ENCODE measurements around the gene CCN5.
A peak's percentile ranks its signal among the peaks of the same experiment; 100 is the strongest.
"Not testable (repeated sequence)": the region's sequence is repeated elsewhere in the genome, so short reads cannot be mapped to it uniquely, and the experiment has no call there.

Gene CCN5

DNA sequence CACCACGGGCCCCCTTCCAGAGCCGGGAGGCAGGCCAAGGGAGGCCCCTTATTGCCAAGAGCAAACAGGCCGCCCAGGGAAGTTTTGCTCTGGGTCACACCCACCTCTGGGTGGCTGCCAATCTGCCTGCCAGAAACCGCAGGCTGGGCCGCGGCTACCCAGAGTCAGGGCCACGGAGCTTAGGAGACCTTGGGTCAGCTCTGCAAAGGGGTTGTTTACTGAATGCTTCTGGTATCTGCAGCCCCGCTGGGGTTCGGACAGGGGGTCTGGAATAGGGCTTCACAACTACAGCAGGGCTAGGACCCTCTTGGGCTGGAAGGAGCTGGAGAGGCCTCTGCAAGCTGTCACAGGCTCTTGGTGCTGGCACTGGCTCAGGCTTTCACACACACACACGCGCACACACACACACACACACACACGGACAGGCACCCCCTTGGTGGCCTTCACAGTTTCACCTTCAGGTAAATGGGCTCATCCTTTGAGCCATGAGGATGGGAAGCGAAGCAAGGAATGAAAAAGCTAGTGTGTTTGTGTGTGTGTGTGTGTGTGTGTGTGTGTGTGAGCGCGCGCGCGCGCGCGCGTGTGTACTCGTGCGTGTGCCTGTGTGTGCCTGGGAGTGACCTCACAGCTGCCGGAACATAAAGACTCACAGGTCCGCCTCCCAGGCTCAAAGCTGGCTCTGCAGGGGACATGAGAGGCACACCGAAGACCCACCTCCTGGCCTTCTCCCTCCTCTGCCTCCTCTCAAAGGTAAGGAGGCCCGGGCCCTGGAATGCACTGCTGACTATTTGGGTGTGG, at the start of gene CCN5:
Gene CCN5 (plus strand): TSS at position 669 of the 798 bp plus-strand sequence. CDS start 22 bp downstream, at position 691.
- no peak for DNase-seq (ENCODE audit: low read depth in 3 of 3, low spot score in 1 of 3)

- DNase-seq (ENCODE audit: low read depth in 3 of 3, low spot score in 1 of 3) = no peak
Observed at GRCh38 chr20:44666066-44666465, 49.1 kb upstream of the CCN5 start.

GRCh38 chr20:44670851-44671250, 44.3 kb upstream of the CCN5 start:
- not testable (repeated sequence) for DNase-seq (ENCODE audit: low read depth in 3 of 3, low spot score in 1 of 3)

- DNase-seq (ENCODE audit: low read depth in 3 of 3, low spot score in 1 of 3) = peak; percentile 23 to 47 (median 43)
Observed at GRCh38 chr20:44671541-44671940, 43.6 kb upstream of the CCN5 start.

DNA sequence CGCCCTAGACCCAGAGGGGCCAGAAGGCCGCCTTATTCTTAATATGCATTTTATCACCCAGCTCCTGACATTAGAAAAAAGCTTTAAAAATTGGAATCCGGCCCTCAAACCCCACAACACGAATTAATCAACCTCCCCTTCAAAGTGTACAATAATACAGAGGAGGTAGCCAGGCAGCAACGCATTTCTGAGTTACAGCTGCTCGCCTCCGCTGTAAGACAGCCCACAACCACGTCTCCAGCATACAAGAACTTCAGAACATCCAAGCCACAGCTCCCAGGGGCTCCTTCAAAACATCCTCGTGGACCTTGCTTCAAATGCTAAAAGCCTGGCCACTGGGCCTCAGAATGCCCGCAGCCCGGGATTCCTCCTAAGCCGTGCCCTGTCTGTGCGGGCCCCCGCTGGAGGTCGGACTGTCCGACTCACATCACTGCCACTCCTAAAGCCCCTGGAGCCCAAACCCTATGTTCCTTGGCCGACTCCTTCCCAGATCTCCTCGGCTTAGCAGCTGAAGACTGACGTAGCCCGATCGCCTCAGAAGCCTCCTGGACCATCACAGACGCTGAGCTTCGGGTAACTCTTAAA, 42.8 kb upstream of the CCN5 start:
- not testable (repeated sequence) for DNase-seq (ENCODE audit: low read depth in 3 of 3, low spot score in 1 of 3)

GRCh38 chr20:44678242-44678641, 36.9 kb upstream of the CCN5 start:
- no peak for DNase-seq (ENCODE audit: low read depth in 3 of 3, low spot score in 1 of 3)

- no peak for DNase-seq (ENCODE audit: low read depth in 3 of 3, low spot score in 1 of 3)
Observed at GRCh38 chr20:44678990-44679611, 36.1 kb upstream of the CCN5 start.

- DNase-seq (ENCODE audit: low read depth in 3 of 3, low spot score in 1 of 3) = no peak
Observed at GRCh38 chr20:44681796-44682566, 33.2 kb upstream of the CCN5 start.

GRCh38 chr20:44683263-44684046, 31.7 kb upstream of the CCN5 start:
- DNase-seq (ENCODE audit: low read depth in 3 of 3, low spot score in 1 of 3) = peak in 2 of 3 donors; percentile 37

- DNase-seq (ENCODE audit: low read depth in 3 of 3, low spot score in 1 of 3) = no peak
Observed at GRCh38 chr20:44684047-44684967, 30.9 kb upstream of the CCN5 start.

DNA sequence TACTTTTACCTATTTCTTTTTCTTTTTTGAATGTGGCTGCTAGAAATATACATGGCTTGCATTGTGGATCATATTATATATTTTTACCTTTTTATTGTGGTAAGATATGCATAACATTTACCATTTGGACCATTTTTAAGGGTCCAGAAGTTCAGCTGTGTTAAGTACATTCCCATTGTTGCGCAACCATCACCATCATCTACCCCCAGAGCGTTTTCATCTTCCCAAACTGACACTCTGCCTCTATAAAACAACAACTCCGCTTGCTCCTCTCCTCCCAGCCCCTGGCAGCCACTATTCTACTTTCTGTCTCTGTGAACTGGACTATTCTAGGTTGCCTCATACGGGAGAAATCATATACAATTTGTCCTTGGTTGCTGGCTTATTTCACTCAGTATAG, 28.2 kb upstream of the CCN5 start:
- DNase-seq (ENCODE audit: low read depth in 3 of 3, low spot score in 1 of 3) = no peak

GRCh38 chr20:44688053-44688625, 27.0 kb upstream of the CCN5 start:
- DNase-seq (ENCODE audit: low read depth in 3 of 3, low spot score in 1 of 3) = no peak

- DNase-seq (ENCODE audit: low read depth in 3 of 3, low spot score in 1 of 3) = no peak
Observed at GRCh38 chr20:44689809-44690208, 25.4 kb upstream of the CCN5 start.

- DNase-seq (ENCODE audit: low read depth in 3 of 3, low spot score in 1 of 3) = no peak
Observed at GRCh38 chr20:44690781-44691423, 24.3 kb upstream of the CCN5 start.

GRCh38 chr20:44691424-44692423, 23.4 kb upstream of the CCN5 start:
- no peak for DNase-seq (ENCODE audit: low read depth in 3 of 3, low spot score in 1 of 3)

GRCh38 chr20:44692932-44693480, 22.2 kb upstream of the CCN5 start:
- no peak for DNase-seq (ENCODE audit: low read depth in 3 of 3, low spot score in 1 of 3)

- no peak for DNase-seq (ENCODE audit: low read depth in 3 of 3, low spot score in 1 of 3)
Observed at GRCh38 chr20:44693627-44694026, 21.5 kb upstream of the CCN5 start.

All from stimulated activated CD4-positive, alpha-beta T cell treated with anti-CD3 and anti-CD28 coated beads, TNF-alpha, amount 100 ng/mL, for 1 hour (primary cell).